DMS153 treated with DMSO at 0.1 percent for 48 hours (cell line): Measurements from ENCODE around the gene CRYGA.
"Not testable (repeated sequence)": the region's sequence is repeated elsewhere in the genome, so short reads cannot be mapped to it uniquely, and the experiment has no call there.

Experiments used
- DNase-seq: peaks from one replicate; lab custom pipeline; 2025; ENCODE audit not compliant: unreplicated experiment; lab: John Stamatoyannopoulos, UW

CRYGA gene

DNA sequence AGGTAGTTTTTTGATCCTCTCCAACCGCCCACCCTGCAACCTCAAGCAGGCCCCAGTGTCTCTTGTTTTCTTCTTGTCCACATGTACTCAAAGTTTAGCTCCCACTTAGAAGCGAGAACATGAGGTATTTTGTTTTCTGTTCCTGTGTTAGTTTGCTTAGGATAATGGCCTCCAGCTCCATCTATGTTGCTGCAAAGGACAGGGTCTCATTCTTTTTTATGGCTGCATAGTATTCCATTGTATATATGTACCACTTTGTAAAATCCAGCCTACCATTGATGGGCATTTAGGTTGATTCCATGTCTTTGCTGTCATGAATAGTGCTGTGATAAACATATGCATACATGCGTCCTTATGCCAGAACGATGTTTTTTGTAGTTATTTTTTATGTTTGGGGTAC is 36.3 kb downstream of the CRYGA start:
- DNase-seq, result no peak

DNA sequence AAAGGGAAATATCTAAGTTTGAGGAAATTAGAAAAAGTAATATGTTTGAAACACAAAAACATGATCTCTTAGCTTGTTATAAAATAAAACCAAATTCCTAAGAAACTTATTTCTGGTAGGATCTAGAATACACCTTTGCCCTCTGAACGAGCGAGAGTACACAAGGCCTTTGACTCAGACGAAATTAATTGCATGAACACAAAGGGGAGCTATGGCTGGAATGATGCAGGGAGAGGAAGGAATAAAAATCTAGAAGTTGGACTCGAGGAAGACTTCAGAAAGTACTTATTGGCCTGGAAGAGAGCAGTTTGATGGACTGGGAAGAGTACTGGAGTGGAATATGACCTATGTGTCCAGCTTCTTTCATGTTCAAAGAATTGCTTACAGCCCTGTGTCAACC is 38.1 kb downstream of the CRYGA start:
- DNase-seq, result no peak

DNA sequence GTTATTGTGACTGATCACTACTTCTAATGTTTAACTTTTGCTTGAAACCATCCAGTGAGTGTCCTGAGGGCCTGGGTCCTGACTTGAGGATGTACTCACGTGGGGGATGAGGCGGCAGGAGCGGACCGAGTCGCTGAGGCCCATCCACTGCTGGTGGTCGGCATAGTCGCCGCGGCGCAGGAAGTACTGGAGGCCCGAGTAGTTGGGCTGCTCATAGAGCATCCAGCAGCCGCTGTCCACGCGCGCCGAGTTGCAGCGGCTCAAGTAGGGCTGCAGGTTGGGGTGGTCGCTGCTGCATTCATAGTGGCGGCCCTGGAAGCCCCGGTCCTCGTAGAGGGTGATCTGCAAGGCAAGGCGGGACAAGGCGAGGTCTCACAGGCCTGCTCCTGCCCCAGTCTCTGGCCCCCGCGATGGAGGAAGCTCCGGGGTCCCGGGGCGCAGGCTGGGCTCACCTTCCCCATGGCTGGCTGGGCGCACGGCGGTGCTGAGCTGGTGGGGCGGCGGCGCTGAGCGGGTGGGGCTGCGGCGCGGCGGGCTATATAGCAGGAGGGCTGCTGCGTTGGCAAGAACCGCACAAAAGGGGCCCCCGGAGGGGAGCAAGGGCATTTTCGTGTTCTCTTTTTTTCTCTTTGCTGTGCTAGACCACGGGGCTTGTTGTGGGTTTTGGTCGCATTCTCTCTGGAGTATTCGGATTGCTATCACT is 39.2 kb downstream of the CRYGA start, which contains the start of gene CRYGD:
Gene CRYGD, minus strand, starts transcription at position 512 of the 703 bp plus-strand sequence. Its CDS starts 51 bp downstream, at position 461.
- DNase-seq, result not testable (repeated sequence)

DNA sequence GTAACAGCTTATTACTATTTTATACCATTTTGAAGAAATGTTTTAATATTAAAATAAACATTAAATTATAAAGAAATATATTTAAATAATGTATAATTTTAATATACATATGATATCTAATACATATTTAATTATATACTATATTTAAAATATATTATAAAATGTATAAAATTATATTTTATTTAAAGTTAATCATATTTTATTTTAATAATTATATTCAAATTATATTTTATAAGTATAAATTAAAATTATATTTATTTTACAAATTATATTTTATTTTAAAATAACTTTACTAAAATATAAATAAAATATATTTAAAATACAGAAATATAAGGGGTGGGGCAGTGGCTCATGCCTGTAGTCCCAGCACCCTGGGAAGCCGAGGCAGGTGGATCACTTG is 41.1 kb downstream of the CRYGA start:
- no peak for DNase-seq

DNA sequence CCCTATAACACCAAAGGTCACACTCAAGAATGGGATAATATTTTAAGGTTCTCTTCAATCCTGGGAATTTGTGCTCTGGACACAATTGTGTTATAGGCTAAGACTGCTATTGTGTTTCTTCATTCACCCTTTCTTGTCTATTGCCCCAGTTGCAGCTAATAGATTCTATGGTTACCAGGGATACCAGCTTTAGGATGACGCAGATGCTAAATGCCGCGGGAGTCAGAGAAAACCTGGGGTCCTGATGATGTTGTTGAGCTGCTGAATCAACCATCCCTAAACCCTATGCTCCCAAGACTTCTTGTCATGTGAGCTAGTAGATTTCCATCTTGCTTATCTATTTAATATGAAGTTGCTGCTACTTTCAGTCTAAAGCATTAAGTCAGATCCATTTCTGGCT is 44.5 kb downstream of the CRYGA start:
- DNase-seq, result no peak

DNA sequence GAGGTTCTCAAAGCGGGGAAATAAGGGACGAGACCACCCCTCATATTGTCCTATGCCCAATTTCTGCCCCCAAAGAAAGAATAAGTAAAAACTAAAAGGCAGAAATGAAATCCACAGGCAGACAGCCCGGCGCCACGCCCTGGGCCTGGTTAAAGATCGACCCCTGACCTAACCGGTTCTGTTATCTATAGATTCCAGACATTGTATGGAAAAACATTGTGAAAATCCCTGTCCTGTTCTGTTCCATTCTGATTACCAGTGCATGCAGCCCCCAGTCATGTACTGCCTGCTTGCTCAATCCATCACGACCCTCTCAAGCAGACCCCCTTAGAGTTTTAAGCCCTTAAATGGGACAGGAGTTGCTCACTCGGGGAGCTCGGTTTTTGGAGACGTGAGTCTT is 46.0 kb downstream of the CRYGA start:
- not testable (repeated sequence) for DNase-seq

DNA sequence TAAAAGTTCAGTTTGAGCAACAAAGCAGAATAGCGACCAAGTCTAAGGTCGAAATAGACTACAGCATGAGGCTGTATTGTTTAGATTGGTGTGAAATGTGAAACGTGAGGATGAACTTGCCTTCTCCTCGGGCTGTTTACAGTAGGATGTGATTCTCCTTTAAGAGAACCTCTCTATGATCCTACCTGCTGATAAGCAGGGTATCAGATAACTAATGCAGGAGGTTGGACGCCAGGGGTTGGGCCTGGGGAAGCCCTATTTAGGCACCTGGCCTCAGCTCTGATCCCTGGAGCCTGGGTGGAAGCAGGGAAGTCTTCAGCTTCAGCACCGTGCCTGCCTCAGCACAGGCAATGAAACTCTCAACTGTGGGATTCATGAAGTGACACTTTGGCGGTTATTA is 50.4 kb downstream of the CRYGA start:
- peak; percentile 31 for DNase-seq

DNA sequence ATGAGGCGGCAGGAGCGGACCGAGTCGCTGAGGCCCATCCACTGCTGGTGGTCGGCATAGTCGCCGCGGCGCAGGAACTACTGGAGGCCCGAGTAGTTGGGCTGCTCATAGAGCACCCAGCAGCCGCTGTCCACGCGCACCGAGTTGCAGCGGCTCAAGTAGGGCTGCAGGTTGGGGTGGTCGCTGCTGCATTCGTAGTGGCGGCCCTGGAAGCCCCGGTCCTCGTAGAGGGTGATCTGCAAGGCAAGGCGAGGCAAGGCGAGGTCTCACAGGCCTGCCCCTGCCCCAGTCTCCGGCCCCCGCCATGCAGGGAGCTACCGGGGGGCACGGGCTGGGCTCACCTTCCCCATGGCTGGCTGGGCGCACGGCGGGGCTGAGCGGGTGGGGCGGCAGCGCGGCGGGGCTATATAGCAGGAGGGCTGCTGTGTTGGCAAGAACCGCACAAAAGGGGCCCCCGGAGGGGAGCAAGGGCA is 51.1 kb downstream of the CRYGA start:
- not testable (repeated sequence) for DNase-seq
